Activated CD4-positive, alpha-beta T cell treated with anti-CD3 and anti-CD28 coated beads, Interleukin-2, amount 50 U/mL, for 48 hours (primary cell): Measurements from ENCODE around the gene B3GNT4.
"Not testable (repeated sequence)": the region's sequence is repeated elsewhere in the genome, so short reads cannot be mapped to it uniquely, and the experiment has no call there.

Source experiments
- DNase-seq, 2 experiments: peaks; one replicate each; pipeline ENCODE4 v3.0.0-alpha.2; 2020

B3GNT4 gene

DNA sequence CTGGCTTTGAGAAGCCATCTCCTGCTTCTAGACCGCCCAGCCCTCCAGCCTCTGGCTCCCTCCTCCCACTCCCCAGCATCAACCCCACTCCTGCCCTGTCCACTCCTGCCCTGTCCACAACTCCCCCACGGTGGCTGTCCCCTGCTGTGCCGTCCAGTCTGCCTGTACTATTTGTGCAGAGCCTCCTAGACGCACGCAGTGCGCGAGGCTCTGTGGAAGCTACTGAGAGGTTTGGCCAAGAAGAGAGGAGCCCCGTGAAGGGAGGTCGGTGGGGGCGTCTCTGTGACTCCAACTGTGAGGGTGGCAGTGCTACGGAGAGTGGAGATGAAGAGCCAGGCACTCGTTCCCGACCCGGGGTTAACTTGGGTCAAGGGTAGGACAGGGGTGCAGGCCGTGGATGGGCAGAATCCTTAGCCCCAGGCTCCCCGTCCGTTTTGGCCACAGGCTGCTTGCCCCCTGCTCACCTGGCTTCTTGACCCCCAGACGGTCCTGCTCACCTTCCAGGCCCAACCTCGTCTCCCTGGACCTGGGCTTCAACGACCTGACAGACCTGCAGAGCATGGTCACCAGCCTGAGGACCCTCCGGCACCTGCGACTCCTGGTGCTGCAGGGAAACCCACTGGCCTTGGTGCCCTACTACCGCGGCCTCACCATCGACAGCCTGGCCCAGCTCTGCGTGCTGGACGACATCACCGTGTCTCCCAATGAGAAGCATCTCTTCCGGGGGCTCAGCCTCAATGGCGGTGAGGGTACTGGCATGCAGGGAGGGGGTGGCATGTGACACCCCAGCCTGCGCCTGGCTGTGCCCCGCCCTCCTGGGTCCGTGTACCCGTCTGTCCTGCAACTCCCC is 13.7 kb upstream of the B3GNT4 start:
- no peak for DNase-seq

DNA sequence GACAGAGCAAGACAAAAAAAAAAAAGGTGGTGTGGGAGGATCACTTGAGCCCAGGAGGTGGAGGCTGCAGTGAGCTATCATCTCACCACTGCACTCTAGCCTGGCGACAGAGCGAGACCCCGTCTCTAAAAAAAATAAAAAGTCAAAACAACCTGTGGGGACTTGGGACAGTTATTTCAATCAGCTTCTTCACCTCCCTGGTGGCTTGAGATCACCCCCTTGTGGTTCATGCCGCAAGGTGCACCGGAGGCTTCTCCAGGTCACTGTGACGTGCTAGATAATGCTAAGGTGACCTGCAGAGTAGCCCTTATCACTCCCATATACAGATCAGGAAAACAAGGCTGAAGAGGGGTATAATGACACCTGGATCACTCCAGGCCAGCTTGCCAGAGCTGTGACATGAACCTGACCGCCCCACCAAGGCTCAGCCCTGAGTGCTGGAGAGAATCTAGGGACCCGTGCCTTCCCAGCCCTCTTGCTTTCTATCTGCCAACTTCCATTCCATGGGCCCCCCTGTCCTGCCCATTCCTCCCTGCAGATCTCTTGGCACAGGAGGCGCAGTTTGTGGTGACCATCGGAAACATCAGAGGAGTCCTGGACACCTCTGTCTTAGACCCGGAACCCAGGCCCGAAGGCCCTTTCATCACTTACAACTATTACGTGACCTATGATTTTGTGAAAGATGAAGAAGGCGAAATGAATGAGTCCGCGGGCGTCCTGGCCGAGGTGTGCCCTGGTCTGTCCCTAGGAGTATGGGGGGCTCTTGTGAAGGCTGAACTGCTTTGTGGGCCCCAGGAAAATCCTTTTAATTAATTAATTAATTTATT is 12.5 kb upstream of the B3GNT4 start:
- peak; percentile 79 to 85 for DNase-seq

DNA sequence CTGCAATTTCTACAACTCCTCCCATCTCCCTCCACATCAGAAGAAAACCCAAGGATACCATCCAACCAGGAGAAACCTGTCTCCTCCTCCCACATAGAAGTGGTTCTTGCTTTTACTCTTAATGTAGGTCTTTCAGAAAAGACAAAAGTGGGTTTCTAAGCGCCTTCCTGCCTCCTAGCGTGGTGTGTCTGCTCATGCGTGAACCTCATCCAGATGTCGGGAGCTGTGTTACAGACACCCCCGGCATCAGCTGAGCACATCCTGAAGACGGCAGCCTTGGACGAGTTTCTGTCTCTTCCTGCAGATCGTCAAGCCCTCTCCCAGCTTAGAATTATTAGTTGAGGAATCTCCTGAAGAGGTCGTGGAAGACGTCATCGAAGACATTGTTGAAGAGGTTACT is 11.1 kb upstream of the B3GNT4 start:
- DNase-seq, result no peak

DNA sequence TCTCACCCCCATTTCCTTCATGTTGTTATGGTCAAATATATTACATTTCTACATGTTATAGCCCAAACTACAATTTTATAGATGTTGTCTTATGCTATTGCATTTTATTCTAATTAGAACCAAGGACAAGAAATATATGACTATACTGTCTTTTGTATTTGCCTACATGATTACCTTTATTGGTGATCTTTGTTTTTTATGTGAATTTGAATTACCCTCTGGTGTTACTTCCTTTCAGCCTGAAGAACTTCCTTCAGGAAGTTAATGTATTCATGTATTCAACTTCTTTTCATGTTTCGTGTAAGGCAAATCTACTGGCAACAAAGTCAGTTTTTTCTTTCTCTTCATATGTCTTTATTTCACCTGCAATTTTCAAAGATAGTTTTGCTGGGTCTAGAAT is 8.7 kb upstream of the B3GNT4 start:
- DNase-seq, result no peak

DNA sequence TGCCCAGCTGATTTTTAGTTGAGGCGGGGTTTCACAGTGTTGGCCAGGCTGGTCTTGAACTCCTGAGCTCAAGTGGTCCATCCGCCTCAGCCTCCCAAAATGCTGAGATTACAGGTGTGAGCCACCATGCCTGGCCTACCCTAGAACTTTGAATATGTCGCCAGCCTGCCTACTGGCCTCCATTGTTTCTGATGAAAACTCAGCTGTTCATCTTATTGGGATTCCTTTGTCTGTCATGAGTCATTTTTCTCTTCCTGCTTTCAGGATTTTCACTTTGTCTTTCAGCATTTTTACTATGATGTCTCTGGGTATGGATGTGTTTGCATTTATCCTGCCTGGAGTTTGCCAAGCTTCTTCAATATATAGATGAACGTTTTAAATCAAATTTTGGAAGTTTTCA is 8.1 kb upstream of the B3GNT4 start:
- DNase-seq, result no peak

DNA sequence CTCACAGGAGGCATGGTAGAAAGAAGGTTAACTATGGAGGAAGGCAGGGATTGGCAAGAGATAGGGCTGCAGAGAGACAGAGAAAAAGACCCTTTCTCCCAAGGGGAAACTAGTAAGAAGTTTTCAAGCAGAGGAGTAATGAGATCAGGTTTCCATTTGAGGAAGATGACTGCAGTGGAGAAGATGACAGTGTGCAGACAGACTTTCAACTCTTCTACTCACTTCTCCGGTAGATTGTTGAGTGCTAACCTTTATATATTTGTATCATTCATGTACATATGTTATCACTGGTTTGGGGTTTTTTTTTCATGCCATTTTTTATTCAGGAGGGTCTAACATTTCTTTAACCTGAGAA is 5.9 kb upstream of the B3GNT4 start:
- no peak for DNase-seq

DNA sequence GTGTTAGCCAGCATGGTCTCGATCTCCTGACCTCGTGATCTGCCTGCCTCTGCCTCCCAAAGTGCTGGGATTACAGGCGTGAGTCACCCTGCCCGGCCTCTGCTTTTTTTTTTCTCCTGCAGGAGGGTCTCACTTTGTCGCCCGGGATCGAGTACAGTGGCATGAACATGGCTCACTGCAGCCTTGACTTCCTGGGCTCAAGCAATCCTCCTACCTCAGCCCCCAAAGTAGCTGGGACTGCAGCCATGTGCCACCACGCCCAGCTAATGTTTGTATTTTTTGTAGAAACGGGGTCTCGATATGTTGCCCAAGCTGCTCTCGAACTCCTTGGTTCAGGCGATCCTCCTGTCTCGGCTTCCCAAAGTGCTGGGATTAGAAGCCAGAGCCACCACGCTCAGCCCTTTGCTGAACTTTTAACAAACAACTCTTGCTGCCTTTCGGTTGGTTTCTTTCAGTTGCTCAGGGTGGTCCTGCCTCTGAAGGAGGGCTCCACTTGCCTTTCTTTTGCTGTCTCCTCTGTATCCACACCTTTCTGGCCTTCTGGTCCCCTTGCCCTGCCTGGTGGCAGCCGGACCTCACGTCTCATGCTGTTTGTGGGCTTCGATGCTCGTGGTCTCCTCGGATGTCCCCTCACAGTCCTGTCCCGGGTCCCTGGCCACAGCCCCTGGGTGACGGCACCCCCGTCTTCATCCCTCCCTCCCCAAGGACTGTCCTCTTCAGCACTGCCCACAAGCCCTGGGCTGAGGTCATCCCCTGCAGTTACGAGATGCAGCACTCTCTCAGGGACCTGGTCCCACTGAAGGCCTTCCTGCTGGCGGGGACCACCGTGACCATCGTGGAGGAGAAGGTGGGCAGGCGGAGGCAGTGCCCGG is 3.8 kb upstream of the B3GNT4 start:
- no peak for DNase-seq

DNA sequence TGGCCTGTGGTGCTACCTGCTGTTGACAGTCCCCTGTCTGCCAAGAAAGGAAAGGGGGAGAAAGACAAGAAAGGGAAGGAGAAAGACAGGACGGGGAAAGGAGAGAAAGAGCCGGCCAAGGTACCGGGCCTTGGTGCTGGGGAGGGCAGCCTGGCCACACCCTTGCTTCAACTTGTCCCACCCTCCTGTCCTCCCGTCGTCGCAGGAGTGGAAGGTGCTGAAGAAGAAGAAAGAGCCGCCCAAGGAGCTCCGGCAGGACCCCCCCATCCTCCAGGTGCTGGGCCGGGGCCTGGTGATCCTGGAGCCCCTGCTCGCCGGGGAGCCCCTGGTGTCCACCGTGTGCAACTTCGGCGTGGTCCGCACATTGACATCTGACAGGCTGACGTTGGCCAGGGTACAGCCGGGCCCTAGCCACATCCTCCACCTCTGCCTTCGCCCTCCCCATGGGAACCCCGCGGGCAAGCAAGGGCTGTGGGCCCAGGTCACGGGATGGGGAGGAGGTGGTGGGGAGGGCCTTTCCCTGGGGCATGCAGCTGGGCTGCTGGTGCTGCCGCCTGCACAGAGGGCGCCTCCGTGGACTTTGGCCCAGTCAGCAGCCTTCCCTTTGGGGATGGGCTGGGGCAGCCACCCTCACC is 2.9 kb upstream of the B3GNT4 start:
- no peak for DNase-seq

DNA sequence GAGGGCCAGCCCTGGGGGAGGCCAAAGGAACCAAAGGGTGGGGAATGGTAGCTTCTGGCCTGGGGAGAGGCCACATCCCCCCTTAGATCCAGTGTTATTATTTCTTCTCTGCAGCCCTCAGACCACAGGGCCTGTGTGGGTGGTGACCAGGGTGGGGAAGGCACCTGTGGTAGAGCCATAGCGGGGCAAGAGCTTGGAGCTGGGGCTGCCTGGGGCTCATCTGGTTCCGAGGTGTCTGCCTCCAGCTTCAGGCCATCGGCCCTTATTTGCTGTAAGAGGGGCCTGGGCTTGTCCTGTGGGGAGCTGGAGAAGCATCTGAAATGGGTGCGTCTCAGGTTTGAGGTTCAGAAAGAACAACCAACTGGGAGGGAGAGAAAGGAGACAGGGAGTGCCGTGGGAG is 2.1 kb upstream of the B3GNT4 start:
- DNase-seq, result no peak

DNA sequence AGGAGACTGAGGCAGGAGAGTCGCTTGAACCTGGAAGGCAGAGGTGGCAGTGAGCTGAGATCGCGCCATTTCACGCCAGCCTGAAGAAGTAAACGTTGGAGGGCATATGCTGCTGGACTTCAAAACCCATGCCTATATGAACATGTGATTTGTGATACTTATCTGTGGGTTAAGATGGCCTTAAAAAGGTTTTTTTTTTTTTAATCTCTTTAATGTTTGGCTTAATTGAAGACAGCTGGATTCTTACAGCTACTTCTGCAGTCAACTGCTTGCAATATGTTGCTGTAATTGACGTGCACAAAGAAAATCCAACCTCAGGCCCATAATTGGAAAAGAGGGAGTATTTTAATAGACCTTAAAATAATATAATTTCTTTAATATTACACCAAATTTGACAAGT is 1.5 kb upstream of the B3GNT4 start:
- DNase-seq, result no peak

DNA sequence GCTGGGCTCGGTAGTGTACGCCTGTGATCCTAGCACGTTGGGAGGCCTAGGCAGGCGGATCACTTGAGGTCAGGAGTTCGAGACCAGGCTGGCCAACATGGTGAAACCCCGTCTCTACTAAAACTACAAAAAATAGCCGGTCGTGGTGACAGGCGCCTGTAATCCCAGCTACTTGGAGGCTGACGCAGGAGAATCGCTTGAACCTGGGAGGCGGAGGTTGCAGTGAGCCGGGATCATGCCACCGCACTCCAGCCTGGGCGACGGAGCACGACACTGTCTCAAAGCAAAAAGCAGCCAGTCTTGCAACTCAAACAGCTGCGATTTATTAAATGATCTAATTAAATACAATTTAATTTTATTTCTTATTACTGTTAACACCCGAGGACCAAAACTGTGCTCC is 698 bp upstream of the B3GNT4 start:
- DNase-seq, result not testable (repeated sequence)

DNA sequence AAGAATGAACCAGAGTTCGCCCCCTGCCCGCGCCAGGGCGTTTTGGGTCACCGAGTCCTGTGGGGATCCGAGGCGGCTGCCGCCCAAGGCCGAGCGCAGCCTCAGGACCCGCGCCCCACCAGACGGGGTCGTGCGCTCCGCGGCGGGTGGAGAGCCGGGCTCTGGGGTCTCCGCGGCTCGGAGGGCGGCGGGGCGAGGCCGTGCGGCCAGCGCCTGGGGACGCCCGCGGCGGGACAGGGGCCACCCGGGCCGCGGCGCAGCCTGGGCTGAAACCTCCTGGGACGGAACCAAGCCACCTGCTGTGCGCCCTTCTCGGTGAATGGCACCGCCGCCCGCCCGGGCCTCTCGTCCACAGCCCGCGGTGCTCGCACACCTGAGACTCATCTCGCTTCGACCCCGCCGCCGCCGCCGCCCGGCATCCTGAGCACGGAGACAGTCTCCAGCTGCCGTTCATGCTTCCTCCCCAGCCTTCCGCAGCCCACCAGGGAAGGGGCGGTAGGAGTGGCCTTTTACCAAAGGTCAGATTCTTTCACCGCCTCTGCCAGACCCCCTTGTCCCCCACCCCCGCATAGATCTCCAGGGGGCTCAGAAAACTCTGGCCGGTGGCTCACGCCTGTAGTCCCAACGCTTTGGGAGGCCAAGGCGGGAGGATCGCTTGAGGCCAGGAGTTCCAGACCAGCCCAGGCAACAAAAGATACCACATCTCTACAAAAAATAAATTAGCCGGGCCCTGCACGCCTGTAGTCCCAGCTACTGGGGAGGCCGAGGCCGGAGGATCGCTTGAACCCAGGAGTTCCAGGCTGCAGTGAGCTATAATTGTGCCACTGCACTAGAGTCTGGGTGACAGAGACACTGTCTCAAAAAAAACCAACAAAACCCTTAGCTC is 901 bp downstream of the B3GNT4 start:
- DNase-seq, result peak in 1 of 2 experiments; percentile 15

DNA sequence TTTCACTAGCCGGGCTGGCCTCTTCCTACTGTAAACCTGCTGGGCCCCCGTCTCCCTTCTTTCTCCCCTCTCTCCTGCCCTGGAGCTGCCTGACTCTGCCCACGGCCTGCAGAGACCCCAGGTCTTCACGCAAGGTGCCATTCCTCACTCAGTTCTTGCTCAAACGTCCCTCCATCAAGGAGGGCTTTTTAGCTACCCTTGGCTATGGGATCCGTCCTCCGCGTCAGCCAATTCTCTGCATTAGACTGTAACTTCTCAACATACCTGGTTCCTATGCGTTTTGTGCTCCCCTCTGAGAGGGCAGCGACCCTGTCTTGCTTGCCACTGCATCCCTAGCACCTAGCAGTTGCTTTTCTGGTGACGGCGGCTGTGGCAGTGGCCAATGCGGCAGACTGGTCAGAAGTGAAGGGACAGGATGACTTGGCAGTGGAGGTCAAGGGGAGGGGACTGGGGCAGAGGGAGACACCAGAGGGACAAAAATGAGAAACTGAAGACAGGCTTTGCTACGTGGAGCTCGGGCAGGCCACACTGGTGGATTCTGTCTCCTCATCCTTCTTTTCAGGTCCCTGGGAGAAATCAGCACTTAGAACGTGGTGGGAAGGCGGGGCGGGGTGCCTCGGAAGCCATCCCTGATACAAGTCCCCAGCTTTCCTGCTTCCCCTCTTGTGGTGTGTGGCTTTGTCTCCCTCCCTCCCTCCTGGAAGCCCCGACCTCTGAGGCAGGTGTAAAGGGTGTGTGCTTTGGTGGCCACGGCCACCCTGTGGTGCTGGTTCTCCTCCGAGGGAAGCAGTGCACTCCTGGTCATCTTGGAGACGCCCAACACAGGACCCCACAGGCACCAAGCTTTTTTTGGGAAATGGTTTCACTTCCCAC is 1.8 kb downstream of the B3GNT4 start:
- no peak for DNase-seq

DNA sequence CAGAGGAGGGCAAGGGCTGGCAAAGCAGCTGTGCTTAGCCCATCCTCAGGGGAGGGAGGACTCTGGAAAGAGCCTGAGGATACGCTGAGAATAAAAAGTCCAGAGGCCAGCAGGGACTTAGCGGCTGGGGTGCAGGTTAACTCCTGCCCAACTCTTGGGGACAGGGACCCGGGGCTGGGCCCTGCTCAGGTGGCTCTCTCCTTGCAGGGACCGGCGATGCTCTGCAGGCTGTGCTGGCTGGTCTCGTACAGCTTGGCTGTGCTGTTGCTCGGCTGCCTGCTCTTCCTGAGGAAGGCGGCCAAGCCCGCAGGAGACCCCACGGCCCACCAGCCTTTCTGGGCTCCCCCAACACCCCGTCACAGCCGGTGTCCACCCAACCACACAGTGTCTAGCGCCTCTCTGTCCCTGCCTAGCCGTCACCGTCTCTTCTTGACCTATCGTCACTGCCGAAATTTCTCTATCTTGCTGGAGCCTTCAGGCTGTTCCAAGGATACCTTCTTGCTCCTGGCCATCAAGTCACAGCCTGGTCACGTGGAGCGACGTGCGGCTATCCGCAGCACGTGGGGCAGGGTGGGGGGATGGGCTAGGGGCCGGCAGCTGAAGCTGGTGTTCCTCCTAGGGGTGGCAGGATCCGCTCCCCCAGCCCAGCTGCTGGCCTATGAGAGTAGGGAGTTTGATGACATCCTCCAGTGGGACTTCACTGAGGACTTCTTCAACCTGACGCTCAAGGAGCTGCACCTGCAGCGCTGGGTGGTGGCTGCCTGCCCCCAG is 2.8 kb downstream of the B3GNT4 start:
- DNase-seq, result no peak

DNA sequence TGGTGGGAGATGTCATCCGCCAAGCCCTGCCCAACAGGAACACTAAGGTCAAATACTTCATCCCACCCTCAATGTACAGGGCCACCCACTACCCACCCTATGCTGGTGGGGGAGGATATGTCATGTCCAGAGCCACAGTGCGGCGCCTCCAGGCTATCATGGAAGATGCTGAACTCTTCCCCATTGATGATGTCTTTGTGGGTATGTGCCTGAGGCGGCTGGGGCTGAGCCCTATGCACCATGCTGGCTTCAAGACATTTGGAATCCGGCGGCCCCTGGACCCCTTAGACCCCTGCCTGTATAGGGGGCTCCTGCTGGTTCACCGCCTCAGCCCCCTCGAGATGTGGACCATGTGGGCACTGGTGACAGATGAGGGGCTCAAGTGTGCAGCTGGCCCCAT is 3.5 kb downstream of the B3GNT4 start:
- no peak for DNase-seq

DNA sequence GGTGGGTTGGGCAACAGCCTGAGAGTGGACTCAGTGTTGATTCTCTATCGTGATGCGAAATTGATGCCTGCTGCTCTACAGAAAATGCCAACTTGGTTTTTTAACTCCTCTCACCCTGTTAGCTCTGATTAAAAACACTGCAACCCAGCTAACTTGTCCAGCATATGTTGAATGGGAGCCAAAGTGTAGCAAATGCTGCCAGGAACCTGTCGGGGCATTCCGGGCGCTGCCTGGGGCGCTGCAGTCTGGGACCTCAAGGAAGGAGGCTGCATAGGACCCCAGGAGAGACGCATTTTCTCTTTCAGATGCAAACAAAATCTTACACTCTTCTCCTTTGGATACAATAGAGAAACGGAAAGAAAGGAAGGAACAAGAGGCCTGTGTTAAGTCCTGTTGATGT is 3.9 kb downstream of the B3GNT4 start:
- no peak for DNase-seq

DNA sequence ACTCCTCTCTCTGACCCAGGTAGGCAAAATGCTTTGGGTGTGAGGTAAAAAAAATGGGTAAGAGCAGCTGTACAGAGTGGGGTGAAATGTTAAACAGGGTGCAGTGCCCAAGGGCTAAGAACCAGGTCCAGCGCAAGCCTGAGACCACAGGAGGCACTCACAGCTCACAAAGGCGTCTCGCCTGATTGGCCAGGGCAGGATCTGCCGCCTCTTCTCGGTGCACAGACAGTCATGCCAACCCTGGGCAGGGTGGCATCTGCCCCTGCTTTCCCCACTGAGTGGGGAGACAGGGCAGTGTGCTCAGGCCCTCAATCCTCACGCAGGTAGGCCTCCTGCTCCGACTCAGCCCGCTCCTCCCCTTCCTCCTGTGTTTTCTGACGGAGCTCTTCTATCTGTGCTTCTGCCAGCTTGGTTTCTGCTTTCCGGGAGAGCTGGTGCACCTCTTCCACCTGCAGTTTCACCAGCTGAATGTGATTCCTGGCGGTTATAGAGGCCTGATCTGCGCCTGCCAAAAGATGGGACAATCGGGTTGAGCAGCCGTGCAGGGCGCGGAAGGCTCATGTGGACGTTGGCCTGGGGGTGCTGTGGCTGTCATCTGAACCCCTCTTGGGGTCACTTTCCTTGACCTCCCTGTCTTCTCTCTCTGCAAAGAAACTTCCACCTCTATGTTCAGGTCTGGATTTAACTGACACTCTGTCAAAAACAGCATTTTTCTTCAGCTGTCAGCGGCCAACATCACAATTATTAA is 4.7 kb downstream of the B3GNT4 start:
- DNase-seq, result no peak

DNA sequence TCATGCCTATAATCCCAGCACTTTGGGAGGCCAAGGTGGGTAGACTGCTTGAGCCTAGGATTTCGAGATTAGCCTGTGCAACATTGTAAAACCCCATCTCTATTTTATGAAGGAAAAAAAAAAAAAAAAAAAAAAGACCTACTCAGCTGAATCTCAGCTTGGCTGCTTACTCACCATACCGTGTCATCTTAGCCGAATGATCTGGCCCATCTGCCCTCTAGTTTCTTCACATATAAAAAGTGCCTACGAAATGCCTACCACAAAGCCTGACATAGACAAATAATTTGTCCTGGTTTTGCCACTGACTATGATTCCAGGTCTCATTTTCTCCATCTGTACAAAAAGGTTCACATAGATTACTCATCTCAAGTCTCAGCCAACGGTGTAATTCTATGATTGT is 12.3 kb downstream of the B3GNT4 start:
- no peak for DNase-seq

DNA sequence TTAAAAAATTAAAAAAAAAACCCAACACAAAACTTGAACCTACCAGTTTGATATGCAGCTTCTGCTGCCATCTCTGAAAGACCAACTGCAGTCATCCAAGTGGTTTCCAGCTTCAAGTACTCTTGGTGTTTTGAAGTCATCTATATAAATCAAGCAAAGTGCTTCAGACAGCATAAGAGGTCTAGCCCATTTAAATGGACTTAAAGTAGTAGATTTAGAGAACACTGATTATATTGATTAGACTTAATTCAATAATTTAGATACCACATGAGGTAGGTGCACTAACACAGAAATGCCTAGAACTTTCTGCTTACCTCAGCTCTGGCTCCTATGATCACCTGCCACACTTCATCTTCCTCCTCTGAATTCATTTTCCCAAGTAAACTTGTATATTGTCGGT is 12.9 kb downstream of the B3GNT4 start:
- no peak for DNase-seq
